ENCODE measurements around the gene CCDC85A. TPM values are rescaled to one million over a fixed set of nuclear protein-coding genes. Genes with fewer than 3 reads are reported as not detected.

Gene CCDC85A
- total RNA-seq, 1 experiment from 2014 or later: 0.14 TPM

- DNase-seq: no peak
- no peaks in the 10 kb centered on the region for H3K36me3 ChIP-seq (replicated peaks; ENCODE audit: control insufficient read depth, insufficient read depth, low read length)
- H3K27me3 ChIP-seq (ENCODE audit: control insufficient read depth, insufficient read depth, low read length): no peaks in the 10 kb centered on the region
- H3K4me3 ChIP-seq (ENCODE audit: insufficient read depth, low read depth, low read length): no peak overlapping the region
Measured at GRCh38 chr2:56286936-56287335, 103.1 kb downstream of the CCDC85A start.

DNA sequence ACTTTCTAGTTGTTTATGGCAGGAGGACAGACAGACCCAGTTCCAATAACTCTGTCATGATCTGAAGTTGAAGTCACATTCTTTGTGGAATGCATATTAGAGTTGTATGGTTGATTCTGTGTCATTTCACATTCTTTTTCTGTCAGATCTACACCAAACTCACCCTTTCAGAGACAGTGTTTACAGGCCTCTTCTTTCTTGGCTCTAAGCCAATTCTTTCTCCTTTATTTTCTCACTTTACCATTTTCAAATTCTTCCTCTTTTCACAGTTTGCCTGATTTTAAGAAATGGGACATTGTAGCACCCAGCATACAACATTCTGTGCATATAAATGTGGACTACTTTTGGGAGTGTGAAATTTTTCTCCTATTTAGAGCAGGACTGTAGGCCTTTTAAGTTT lies 103.7 kb downstream of the CCDC85A start:
- Histone ChIP-seq H3K27me3 (ENCODE audit: control insufficient read depth, insufficient read depth, low read length) (no peaks in the 10 kb centered on the region), H3K36me3 (replicated peaks; ENCODE audit: control insufficient read depth, insufficient read depth, low read length) (no peaks in the 10 kb centered on the region)
- no peak for DNase-seq

GRCh38 chr2:56287974-56288373 lies 104.2 kb downstream of the CCDC85A start:
- no peaks in the 10 kb centered on the region for H3K27me3 ChIP-seq (ENCODE audit: control insufficient read depth, insufficient read depth, low read length)
- no peak overlapping the region for H3K4me3 ChIP-seq (ENCODE audit: insufficient read depth, low read depth, low read length)
- no peak for DNase-seq
- no peaks in the 10 kb centered on the region for H3K36me3 ChIP-seq (replicated peaks; ENCODE audit: control insufficient read depth, insufficient read depth, low read length)

More for the DNA sequence above, 103.7 kb downstream of the CCDC85A start:
- H3K4me3 ChIP-seq (ENCODE audit: insufficient read depth, low read depth, low read length): no peak overlapping the region

GRCh38 chr2:56288838-56289580 lies 105.2 kb downstream of the CCDC85A start:
- Histone ChIP-seq H3K4me3 (ENCODE audit: insufficient read depth, low read depth, low read length) (no peak overlapping the region), H3K27me3 (ENCODE audit: control insufficient read depth, insufficient read depth, low read length) (no peaks in the 10 kb centered on the region), H3K36me3 (replicated peaks; ENCODE audit: control insufficient read depth, insufficient read depth, low read length) (no peaks in the 10 kb centered on the region)
- DNase-seq: no peak

GRCh38 chr2:56291711-56292110 lies 107.9 kb downstream of the CCDC85A start:
- no peak overlapping the region for H3K4me3 ChIP-seq (ENCODE audit: insufficient read depth, low read depth, low read length)

GRCh38 chr2:56292951-56293350 lies 109.2 kb downstream of the CCDC85A start:
- DNase-seq: no peak
- H3K4me3 ChIP-seq (ENCODE audit: insufficient read depth, low read depth, low read length): no peak overlapping the region

More at GRCh38 chr2:56291711-56292110, 107.9 kb downstream of the CCDC85A start:
- DNase-seq: no peak
- Histone ChIP-seq H3K36me3 (replicated peaks; ENCODE audit: control insufficient read depth, insufficient read depth, low read length) (no peaks in the 10 kb centered on the region), H3K27me3 (ENCODE audit: control insufficient read depth, insufficient read depth, low read length) (no peaks in the 10 kb centered on the region)

GRCh38 chr2:56295666-56296065 lies 111.9 kb downstream of the CCDC85A start:
- Histone ChIP-seq H3K36me3 (replicated peaks; ENCODE audit: control insufficient read depth, insufficient read depth, low read length) (no peaks in the 10 kb centered on the region), H3K27me3 (ENCODE audit: control insufficient read depth, insufficient read depth, low read length) (no peaks in the 10 kb centered on the region), H3K4me3 (ENCODE audit: insufficient read depth, low read depth, low read length) (no peak overlapping the region)
- no peak for DNase-seq

More at GRCh38 chr2:56292951-56293350, 109.2 kb downstream of the CCDC85A start:
- no peaks in the 10 kb centered on the region for H3K27me3 ChIP-seq (ENCODE audit: control insufficient read depth, insufficient read depth, low read length)
- no peaks in the 10 kb centered on the region for H3K36me3 ChIP-seq (replicated peaks; ENCODE audit: control insufficient read depth, insufficient read depth, low read length)

- H3K27me3 ChIP-seq (ENCODE audit: control insufficient read depth, insufficient read depth, low read length): no peaks in the 10 kb centered on the region
- H3K36me3 ChIP-seq (replicated peaks; ENCODE audit: control insufficient read depth, insufficient read depth, low read length): no peaks in the 10 kb centered on the region
- DNase-seq: no peak
- no peak overlapping the region for H3K4me3 ChIP-seq (ENCODE audit: insufficient read depth, low read depth, low read length)
Measured at GRCh38 chr2:56297671-56298070, 113.9 kb downstream of the CCDC85A start.

GRCh38 chr2:56299171-56299691 lies 115.4 kb downstream of the CCDC85A start:
- H3K27me3 ChIP-seq (ENCODE audit: control insufficient read depth, insufficient read depth, low read length): no peaks in the 10 kb centered on the region
- DNase-seq: no peak
- no peak overlapping the region for H3K4me3 ChIP-seq (ENCODE audit: insufficient read depth, low read depth, low read length)
- H3K36me3 ChIP-seq (replicated peaks; ENCODE audit: control insufficient read depth, insufficient read depth, low read length): no peaks in the 10 kb centered on the region

DNA sequence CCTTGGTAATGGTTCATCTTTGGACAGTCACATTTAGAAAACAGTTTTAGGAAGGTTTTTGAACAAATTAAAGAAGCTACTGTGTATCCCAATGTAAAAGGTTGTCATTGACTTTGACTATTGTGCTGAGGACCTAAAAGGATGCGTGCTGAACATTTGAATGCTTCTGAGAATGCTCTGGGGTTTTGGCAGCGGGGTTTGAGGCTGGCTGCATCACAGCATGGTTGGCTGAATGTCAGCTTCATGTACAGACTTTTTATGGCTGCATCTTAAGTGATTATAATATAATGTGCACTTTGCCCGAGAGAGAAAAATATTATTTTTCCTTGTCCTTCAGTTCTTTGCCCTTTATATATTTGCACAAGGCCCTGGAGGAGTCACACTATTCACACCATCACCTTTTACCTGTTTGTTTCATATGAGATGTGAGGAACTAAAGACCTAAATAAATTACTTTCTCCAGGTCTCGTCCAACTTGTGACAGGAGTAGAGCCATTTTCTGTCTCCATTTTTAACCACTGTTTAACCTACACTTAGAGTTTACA lies 125.9 kb downstream of the CCDC85A start:
- Histone ChIP-seq H3K36me3 (replicated peaks; ENCODE audit: control insufficient read depth, insufficient read depth, low read length) (no peaks in the 10 kb centered on the region), H3K27me3 (ENCODE audit: control insufficient read depth, insufficient read depth, low read length) (no peaks in the 10 kb centered on the region), H3K4me3 (ENCODE audit: insufficient read depth, low read depth, low read length) (no peak overlapping the region)
- no peak for DNase-seq

DNA sequence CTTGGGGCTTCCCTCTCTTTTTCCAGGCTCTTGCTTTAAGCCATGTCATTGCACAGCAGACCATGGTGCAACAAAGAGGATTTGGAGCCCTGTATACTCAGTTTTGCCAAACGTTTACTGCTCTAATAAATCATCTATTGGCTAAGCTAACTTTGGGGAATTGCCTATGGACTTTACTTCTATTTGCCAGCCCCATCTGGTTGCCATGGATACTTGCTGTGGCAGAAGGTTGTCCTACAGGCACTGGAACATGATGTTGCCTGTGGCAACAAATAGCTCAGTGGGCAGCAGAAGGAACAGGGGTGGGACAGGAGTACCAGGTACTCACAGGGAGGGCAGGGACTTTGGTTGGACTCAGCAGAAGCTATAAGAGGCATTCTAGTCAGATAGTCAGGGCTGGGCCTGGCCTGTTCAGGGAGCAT lies 129.7 kb downstream of the CCDC85A start:
- H3K36me3 ChIP-seq (replicated peaks; ENCODE audit: control insufficient read depth, insufficient read depth, low read length): no peaks in the 10 kb centered on the region
- no peaks in the 10 kb centered on the region for H3K27me3 ChIP-seq (ENCODE audit: control insufficient read depth, insufficient read depth, low read length)
- H3K4me3 ChIP-seq (ENCODE audit: insufficient read depth, low read depth, low read length): no peak overlapping the region
- no peak for DNase-seq

DNA sequence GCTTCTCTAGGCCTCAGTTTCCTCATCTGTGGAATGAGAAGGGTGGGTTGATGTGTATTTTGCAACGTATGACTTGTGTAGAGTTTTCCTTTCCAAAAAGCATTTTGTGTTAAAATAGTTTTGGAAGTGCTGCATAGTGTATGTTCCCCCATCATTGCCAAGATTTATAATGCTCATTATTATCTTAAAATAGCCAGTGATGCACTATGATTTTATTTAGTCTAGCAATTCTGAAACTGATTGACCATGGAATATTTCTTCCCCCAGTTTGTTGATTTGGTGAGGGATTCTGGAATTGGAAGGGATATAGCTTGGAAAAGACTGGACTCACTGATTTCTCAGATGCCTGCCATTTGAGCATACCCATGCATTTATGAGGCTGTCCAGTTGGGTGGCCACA lies 130.6 kb downstream of the CCDC85A start:
- H3K27me3 ChIP-seq (ENCODE audit: control insufficient read depth, insufficient read depth, low read length): no peaks in the 10 kb centered on the region
- H3K36me3 ChIP-seq (replicated peaks; ENCODE audit: control insufficient read depth, insufficient read depth, low read length): no peaks in the 10 kb centered on the region
- no peak for DNase-seq
- no peak overlapping the region for H3K4me3 ChIP-seq (ENCODE audit: insufficient read depth, low read depth, low read length)

DNA sequence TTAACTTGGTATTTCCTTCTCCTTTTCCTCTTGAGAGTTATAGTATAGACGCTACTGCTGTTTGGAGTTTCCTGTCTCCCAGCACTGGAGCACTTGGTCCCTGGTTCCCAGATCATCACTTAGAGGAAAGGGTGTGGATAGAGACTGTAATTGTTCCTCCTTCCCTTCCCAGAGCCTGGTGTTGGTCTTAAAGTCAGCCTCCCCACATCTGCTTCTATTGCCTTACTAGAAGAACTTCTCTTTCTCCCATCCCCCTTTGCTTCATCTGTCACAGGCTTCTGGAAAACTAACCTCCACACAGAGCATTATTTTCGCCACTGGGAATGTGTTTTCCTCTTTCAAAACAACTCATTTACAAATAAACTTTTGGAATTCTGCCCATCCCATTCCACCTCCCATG lies 131.0 kb downstream of the CCDC85A start:
- Histone ChIP-seq H3K27me3 (ENCODE audit: control insufficient read depth, insufficient read depth, low read length) (no peaks in the 10 kb centered on the region), H3K4me3 (ENCODE audit: insufficient read depth, low read depth, low read length) (no peak overlapping the region), H3K36me3 (replicated peaks; ENCODE audit: control insufficient read depth, insufficient read depth, low read length) (no peaks in the 10 kb centered on the region)
- no peak for DNase-seq

GRCh38 chr2:56315376-56315775 lies 131.6 kb downstream of the CCDC85A start:
- Histone ChIP-seq H3K36me3 (replicated peaks; ENCODE audit: control insufficient read depth, insufficient read depth, low read length) (no peaks in the 10 kb centered on the region), H3K4me3 (ENCODE audit: insufficient read depth, low read depth, low read length) (no peak overlapping the region), H3K27me3 (ENCODE audit: control insufficient read depth, insufficient read depth, low read length) (no peaks in the 10 kb centered on the region)
- DNase-seq: no peak

GRCh38 chr2:56316011-56316410 lies 132.2 kb downstream of the CCDC85A start:
- Histone ChIP-seq H3K36me3 (replicated peaks; ENCODE audit: control insufficient read depth, insufficient read depth, low read length) (no peaks in the 10 kb centered on the region), H3K4me3 (ENCODE audit: insufficient read depth, low read depth, low read length) (no peak overlapping the region), H3K27me3 (ENCODE audit: control insufficient read depth, insufficient read depth, low read length) (no peaks in the 10 kb centered on the region)
- no peak for DNase-seq

All from H7 (cell line).